GM13977 (cell line): Measurements from ENCODE around the gene PSMD5.
A peak's percentile ranks its signal among the peaks of the same experiment; 100 is the strongest.

Source experiments
- DNase-seq: peaks from one replicate; pipeline ENCODE4 v3.0.0; 2012; ENCODE audit warnings: low spot score
- in situ Hi-C: fragments of 300-500 bp; cut with MboI; formaldehyde crosslinking; loops from one replicate; pipeline ENCODE4 v1.12.0; 2022; ENCODE audit warnings: low sequenced_read_pairs, low pct_unique_long_range_greater_than_20kb, mixed read lengths, inconsistent platforms; ENCODE audit not compliant: unreplicated experiment
- TF ChIP-seq, protein P1 (sequence below): IDR thresholded peaks from 2 replicates; pipeline ENCODE4 v1.5.1; 2012; ENCODE audit warnings: mild to moderate bottlenecking, control low read depth; ENCODE audit not compliant: insufficient read depth; ENCODE audit errors: extremely low read depth, missing control alignments

PSMD5 gene

DNA sequence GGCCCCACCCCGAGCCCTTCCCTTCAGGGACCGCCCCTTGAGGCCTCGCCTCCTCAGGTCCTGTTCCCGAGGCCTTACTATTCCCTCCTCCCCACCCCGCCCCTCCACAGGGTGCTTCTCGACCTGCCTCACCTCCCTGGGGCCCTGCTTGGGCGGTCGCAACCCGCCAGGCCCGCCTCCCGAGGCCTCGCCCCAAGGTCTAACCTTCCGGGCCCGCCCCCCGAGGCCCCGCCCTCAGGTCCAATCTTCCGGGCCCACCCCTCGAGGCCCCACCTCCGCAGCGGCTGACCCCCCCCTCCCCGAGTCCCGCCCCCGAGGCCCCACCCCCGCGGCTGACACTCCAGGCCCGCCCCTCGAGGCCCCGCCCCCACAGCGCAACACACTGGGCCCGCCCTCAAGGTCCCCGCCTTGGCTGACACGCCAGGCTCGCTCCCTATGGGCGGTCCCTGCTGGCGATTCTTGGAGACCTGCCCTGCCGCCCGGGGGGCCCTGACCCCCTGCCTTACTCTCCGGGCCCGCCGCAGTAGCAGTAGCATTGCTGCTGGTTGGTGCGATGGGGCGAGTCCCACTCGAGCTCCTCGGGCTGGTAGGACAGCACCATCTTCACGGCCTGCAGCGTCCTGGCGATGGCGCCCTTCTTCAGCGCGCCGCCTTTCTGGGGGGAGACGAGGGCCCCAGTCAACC lies 26.1 kb upstream of the PSMD5 start:
- TF ChIP-seq, protein P1, sequence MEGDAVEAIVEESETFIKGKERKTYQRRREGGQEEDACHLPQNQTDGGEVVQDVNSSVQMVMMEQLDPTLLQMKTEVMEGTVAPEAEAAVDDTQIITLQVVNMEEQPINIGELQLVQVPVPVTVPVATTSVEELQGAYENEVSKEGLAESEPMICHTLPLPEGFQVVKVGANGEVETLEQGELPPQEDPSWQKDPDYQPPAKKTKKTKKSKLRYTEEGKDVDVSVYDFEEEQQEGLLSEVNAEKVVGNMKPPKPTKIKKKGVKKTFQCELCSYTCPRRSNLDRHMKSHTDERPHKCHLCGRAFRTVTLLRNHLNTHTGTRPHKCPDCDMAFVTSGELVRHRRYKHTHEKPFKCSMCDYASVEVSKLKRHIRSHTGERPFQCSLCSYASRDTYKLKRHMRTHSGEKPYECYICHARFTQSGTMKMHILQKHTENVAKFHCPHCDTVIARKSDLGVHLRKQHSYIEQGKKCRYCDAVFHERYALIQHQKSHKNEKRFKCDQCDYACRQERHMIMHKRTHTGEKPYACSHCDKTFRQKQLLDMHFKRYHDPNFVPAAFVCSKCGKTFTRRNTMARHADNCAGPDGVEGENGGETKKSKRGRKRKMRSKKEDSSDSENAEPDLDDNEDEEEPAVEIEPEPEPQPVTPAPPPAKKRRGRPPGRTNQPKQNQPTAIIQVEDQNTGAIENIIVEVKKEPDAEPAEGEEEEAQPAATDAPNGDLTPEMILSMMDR: peak; percentile 75

DNA sequence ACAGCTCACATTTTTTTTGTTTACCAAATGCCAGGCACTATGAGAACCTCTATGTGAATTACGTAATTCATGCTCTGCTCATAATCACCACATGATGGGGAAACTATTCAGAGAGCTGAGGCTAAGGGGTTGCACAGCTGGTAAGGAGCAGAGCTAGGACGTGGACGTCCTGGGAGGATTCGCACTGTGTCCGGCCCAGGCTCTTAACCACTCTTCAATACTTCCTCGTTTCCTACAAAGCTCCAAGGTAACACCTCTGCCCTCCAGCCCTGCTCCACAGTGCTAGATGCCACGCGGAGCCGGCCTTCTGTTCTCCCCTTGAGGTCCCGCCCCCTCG lies 25.6 kb upstream of the PSMD5 start:
- in situ Hi-C loops: no loop called here
- TF ChIP-seq, protein P1: no peak
- no peak for DNase-seq

More for the DNA sequence above, 26.1 kb upstream of the PSMD5 start:
- in situ Hi-C loops: no loop called here
- peak; percentile 98 for DNase-seq

DNA sequence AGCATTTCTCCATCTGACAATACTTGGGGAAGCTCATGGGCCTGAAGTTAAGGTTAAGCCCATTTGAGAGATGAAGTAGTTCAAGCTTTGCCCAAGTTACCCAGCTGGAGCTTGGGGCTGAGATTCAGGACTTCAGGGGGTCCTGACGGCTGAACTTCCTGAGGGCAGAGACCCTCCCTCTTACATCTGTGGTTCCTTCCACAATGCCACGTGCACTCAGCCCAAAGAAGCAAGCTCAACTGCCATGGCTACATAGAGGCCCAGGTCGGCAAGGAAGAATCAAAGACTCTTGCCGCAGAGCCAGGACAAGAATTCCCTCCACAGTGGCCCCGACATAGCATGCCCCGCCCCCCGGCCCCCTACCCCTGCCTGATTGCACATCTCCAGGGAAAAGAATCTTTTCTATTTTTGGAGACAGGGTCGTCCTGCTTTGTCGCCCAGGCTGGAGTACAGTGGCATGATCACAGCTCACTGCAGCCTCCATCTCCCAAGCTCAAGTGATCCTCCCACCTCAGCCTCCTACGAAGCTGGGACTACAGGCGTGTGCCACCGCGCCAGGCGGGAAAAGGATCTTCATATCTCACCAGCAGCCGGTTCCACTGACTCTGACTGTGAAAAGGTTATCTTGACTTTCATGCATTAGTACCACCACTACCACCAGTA lies 25.1 kb upstream of the PSMD5 start:
- in situ Hi-C loops: no loop called here
- DNase-seq: no peak
- TF ChIP-seq, protein P1: no peak

DNA sequence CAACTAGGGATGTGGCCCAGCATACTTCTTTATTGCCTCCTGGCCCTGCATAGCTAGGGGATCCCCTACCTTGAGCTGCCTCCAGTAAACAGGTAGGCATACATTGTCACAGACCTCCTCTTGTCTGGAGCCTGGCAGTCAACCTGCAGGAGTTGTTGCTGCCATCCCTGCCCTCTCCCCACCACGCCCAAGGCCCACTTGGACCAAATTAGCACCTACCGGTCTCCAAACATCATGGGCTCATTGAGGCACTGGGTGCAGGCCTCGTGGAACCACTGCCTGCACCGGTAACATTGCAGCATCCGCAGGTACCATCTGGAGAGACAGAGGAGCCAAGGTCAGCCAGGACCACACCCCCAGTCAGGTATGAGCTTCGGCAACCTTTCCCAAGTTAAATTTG lies 23.9 kb upstream of the PSMD5 start:
- TF ChIP-seq, protein P1: no peak
- in situ Hi-C loops: no loop called here
- no peak for DNase-seq

DNA sequence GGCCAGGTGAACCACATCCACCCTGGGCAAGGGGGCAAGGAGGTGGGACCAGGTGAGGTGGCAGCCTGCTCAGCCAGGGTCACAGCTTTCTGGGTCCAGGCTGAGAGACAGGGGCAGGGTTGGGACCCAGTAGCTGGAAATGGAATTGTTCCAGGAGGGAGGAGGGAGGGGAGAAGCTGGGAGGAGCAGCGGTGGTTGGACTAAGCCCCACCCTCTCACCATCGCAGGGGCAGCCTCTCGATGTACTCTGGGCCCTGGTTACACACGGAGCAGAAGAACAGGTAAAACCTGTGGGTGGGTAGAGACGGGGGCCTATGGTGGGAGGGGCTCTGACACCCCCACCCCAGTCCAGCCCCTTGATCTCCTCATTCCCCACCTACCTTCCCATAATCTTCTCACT lies 23.1 kb upstream of the PSMD5 start:
- no peak for DNase-seq
- TF ChIP-seq, protein P1: no peak
- in situ Hi-C loops: no loop called here

DNA sequence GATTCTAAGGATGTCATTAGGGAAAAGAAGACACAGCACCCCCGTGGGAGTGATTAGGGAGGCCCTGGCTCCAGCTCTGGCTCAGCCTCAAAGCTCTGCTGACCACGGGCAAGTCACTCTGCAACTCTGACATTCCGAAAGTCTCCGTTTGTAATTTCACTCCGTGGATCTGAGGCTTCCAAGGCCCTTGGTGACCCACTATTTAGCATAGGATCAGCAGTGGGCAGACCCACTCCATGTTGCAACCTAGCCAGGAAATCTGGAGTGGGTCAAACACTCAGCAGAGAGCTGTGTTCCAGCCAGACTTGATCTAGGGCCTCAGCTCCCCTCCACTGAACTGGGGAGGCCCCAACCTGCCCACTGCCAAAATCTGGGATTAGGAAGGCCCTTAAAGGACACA lies 22.5 kb upstream of the PSMD5 start:
- no peak for DNase-seq
- in situ Hi-C loops: no loop called here
- TF ChIP-seq, protein P1: no peak
